Measurements from ENCODE around the gene ICAM1.

ICAM1 gene

DNA sequence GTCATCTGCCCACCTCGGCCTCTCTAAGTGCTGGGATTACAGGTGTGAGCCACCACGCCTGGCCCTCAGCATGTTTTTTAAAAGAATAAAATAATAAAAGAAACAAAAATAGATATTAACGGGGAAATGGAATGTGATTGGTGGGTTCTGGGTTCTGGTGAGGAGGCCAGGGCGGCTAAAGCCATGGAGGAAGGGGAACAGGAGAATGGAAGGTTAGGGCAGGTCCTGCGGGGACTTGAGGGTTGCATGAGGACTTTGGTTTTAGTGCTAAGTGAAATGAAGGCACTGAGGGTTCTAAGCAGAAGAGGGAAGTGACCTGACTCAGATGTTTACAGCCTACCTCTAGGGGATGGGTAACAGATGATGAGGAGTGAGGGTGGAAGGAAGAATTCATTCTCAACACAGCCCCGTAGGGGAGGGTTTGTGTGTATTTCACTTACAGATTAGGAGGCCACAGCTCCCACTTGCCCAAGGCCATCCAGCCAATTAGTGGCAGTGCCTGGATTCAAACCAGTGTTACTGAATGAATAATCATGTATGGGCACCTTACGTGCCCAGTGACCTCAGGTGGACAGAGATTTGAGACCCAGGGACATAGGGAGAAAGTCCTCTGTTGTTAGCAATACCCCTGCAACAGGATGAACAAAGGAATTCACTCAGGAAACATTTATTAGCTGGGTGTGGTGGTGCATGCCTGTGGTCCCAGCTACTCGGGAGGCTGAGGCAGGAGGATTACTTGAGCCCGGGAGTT lies 25.6 kb upstream of the ICAM1 start:
- no peak for DNase-seq

DNA sequence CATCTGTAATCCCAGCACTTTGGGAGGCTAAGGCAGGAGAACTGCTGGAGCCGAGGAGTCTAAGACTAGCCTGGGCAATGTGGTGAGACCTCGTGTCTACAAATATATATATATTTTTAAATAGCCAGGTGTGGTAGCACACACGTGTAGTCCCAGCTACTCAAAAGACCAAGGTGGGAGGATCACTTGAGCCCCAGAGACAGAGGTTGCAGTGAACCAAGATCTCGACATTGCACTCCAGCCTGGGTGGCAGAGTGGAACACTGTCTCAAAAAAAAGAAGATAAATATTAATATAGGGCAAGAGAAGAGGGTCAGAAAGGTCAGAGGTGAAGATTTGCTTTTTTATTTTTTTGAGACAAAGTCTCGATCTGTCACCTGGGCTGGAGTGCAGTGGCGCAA lies 24.4 kb upstream of the ICAM1 start:
- no peak for DNase-seq

DNA sequence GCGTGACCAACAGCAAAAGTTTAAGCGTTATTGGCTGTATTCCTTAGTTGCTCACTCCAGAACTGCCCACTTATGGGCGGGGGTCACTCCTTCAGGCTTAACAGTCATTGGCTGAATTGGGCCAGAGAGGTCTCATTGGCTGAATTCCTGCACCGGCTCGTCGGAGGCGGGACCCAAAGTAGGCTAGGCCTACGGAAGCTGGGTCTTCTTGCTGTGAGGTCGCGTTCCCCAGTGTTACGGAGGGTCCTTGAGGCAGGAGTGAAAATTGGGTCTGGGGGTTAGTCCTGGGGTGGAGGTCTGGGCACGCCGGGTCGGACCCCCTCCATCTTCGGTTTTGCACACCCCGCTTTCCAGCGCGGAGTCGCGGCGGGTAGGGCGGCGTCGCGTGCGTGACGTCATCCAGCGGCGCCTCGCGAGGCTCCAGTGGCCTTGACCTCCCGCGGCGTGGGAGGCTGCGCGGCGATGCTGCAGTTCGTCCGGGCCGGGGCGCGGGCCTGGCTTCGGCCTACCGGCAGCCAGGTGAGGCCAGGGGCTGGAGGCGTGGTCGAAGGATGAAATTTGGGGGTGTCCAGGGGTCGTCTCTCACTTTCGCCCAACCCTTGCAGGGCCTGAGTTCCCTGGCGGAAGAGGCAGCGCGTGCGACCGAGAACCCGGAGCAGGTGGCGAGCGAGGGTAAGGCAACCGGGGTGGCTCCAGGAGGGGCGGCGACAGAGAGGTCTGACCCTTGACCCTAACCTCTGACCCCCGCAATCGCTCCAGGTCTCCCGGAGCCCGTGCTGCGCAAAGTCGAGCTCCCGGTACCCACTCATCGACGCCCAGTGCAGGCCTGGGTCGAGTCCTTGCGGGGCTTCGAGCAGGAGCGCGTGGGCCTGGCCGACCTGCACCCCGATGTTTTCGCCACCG lies 18.9 kb upstream of the ICAM1 start, which contains the start of gene MRPL4:
Gene MRPL4 (plus strand): TSS at position 423 of the 903 bp plus-strand sequence. CDS start 40 bp downstream, at position 463.
- peak; percentile 97 for DNase-seq

DNA sequence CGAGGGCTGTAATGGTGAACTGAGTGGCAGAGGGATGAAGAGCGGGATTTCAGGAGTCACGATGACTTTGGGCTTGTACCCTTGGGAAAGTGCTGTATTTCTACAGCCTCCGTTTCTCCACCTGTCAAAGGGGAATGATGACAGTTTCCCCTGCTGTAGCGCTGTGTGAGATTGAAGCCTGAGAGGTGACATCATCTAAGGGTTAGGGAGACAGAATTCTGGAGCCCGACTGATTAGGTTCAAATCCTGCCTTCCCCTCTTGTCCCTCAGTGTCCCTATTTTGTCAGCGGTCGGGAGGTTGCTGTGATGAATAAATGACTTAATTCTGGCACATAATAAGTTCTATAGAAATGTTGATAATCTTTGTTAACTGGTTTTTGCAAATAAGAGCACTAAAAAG lies 18.2 kb upstream of the ICAM1 start:
- no peak for DNase-seq

DNA sequence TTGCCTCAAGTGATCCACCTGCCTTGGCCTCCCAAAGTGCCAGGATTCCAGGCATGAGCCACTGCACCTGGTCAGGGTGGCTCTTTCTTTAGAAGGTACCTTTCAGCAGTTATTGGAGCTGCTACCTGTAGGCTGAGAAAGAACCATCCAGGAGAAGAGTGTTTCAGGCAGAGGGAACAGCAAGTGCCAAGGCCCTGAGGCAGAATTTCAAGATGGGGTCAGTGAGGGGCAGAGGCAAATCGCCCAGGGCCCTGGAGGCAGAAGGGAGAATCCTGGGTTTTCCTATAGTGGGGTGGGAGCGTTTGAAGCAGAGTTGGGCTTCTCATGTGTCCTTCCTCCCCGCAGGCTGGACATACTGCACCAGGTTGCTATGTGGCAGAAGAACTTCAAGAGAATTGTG lies 16.7 kb upstream of the ICAM1 start:
- DNase-seq: no peak

DNA sequence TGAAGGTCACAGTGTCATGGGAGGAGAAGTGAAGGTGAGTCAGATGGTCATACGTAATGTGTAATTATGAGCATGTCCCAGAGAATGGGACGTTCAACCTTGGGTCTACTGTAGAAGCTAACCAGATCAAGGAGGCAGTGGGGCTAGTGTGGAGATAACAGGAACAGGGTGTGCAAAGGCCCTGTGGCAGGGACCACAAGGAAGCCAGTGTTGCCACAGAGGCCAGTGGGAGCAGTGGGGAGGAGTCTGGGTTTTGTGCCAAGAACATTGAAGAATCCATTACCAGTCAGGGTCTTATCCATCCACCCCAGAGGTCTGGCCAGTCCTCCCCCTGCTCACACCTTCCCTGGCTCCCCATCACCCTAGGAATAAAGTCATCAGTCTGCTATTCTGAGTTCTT lies 15.6 kb upstream of the ICAM1 start:
- no peak for DNase-seq

DNA sequence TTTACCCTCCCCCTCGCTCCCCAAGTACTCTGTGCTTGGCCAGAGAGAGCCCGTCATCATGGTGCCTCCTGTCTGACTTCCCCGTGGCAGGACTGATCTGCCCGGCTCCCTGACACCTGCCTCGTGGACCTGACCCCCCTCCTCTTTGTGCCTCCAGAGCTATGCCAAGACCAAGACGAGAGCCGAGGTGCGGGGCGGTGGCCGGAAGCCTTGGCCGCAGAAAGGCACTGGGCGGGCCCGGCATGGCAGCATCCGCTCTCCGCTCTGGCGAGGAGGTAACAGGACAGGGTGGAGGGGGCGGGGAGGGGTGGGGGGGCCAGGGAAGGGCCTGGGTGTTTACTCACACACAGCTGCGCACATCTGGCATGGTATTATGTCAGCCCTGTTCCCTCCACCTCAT lies 14.4 kb upstream of the ICAM1 start:
- no peak for DNase-seq

DNA sequence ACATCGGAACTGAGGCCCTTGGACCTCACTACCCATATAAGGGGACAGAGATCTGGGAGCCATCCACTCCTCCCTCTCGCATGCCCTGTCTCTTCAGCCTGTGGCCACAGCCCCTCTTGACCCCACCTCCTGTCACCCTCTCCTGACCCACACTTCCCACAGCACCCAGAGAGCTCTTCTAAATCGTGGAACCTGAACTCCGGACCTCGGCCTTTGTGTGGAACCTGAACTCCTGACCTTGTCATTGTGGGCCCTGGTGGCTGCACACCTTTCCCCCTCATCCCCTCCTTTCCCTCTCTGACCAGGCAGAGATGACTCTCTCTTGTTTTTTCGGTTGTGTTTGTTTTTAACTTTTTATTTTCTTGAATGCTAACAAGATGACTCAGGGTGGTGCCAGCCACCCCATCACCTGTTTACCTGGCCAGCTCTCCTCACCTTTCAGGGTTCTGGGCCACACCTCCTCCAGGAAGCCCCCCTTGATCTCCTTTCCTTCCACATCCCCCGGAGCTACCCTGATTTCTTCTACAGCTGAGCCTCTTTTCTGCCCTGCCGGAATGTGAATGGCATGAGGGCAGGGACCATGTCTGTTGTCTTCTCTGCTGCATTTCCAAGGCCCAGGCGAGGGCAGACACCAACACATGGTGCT lies 13.8 kb upstream of the ICAM1 start:
- DNase-seq: no peak

DNA sequence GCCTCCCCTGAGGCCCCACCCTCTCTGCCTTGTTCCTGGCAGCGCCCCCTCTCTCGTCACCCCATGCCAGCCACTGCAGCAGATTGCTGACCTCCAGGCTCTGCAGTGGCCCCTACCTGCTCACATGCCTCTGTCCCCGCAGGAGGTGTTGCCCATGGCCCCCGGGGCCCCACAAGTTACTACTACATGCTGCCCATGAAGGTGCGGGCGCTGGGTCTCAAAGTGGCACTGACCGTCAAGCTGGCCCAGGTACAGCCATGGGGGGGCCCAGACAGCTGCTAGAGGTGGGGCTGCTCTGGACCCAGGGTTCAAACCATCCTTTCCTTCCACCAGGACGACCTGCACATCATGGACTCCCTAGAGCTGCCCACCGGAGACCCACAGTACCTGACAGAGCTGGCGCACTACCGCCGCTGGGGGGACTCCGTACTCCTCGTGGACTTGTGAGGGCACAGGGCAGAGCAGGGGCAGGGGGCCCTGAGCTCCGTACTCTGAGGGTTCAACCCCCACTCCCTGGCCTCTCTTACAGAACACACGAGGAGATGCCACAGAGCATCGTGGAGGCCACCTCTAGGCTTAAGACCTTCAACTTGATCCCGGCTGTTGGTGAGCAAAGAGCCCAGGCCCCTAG lies 12.7 kb upstream of the ICAM1 start:
- DNase-seq: no peak

DNA sequence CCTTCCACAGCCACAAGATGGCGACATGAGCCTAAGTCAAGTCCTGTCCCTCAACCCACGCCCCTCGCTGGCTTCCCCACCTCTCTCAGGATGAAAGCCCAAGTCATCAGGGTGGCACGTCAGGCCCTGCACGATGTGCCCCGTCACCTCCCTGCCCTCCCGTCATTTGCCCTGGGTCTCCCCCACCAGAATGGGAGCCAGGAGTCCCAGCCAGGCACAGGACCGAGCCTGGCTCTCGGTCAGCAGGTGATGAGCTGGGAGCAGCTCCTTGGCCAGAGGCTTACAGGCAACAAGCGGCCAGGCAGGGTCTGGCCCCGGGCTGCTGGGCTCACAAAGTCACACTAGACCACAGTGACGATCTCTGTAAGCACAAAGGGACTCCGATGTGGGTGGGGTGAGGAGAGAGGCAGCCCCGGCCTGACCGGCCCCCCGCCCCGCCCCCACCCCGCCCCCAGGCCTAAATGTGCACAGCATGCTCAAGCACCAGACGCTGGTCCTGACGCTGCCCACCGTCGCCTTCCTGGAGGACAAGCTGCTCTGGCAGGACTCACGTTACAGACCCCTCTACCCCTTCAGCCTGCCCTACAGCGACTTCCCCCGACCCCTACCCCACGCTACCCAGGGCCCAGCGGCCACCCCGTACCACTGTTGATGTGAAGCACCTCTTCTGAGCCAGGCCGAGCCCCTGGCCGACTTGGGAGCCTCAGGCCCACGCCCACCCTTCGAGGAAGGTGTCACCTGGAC lies 11.6 kb upstream of the ICAM1 start:
- peak; percentile 79 for DNase-seq

DNA sequence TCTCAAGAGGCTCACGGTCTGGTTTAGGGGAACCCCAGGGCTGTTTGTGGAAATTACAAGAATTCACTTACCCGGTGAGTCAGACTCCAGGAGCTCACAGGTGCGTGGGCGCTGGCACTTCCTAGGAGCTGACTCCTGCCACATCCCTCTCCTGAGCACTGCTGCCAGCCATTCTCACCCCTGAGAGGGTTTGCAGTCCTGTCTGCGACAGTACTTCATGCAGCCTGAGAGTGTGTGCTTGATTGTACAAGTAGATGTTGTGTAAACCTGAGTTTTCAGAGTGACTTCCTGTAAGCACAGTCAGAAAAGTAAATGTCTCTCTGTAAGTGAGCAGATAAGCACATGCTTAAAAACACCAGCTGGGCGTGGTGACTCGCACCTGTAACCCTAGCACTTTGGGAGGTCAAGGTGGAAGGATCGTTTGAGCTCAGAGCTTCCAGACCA lies 10.8 kb upstream of the ICAM1 start:
- DNase-seq: no peak

DNA sequence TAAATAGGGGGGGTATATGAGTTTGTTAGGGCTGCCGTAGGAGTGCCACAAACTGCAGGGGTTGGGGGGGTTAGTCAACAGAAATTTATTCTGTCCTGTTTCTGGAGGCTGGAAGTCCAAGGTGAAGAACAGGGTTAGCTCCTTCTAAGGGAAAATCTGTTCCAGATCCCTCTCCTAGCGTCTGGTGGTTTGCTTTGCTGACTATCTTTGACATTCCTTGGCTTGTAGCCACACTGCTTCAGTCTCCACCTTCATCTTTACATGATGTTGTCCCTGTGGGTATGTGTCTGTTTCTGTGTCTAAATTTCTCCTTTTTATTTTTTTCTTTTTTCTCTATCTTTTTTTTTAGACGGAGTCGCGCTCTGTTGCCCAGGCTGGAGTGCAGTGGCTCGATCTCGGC lies 8.1 kb upstream of the ICAM1 start:
- no peak for DNase-seq

DNA sequence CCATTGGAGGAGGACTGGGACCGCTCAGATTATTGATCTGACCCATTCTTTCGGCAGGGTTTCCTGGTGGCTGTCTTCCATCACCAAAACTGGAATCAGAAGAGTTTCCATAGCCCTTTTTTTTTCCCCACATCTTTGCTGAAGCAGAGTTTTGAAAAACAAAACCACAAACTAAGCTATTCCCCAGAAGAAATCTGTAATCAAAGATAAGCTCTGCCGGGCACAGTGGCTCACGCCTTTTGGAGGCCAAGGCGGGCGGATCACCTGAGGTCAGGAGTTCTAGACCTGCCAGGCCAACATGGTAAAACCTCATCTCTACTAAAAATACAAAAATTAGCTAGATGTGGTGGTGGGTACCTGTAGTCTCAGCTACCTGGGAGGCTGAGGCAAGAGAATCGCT lies 4.2 kb upstream of the ICAM1 start:
- no peak for DNase-seq

DNA sequence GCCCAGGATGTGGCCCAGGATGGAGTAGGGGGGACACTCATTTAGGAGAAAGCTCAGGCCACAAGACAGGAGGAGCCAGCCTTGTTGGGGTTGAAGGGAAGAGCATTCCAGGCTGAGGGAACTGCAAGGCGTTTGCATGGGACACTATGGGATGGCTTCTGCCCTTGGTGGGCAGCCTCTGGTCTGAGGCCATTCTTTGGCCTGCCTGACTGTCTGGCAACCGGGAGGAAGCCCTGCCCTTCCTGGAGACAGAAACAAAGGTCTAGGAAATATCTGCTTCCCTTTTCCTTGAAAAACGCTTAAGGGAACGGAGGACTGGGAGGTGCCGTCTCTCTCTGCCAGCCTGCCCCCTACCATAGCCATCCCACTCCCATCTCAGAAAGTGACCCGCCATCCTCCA lies 2.8 kb upstream of the ICAM1 start:
- DNase-seq: no peak

DNA sequence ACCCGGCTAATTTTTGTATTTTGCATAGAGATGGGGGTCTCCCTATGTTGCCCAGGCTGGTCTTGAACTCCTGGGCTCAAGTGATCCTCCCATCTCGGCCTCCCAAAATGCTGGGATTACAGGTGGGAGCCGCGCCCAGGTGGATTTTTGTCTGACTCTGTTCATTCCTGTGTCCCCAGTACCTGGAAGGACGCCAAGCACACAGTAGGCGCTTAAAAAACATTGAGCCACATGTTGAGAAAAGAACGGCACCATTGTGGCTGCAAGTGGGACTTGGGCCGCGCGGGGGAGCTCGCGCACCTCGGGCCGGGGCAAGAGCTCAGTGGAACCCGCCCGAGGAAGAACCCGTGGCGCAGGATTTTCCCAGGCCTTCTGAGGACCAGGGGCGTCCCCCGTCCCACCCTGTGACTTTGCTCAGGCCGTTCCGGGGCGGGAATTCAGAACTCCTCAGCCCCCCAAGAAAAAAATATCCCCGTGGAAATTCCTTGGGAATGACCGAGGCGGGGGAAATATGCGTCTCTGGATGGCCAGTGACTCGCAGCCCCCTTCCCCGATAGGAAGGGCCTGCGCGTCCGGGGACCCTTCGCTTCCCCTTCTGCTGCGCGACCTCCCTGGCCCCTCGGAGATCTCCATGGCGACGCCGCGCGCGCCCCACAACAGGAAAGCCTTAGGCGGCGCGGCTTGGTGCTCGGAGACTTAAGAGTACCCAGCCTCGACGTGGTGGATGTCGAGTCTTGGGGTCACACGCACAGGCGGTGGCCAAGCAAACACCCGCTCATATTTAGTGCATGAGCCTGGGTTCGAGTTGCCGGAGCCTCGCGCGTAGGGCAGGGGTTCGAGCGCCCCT lies 1.4 kb upstream of the ICAM1 start:
- no peak for DNase-seq

DNA sequence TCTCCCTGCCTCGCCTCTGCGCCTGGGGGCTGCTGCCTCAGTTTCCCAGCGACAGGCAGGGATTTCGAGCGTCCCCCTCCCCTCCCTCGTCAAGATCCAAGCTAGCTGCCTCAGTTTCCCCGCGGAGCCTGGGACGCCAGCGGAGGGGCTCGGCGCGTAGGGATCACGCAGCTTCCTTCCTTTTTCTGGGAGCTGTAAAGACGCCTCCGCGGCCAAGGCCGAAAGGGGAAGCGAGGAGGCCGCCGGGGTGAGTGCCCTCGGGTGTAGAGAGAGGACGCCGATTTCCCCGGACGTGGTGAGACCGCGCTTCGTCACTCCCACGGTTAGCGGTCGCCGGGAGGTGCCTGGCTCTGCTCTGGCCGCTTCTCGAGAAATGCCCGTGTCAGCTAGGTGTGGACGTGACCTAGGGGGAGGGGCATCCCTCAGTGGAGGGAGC lies 722 bp upstream of the ICAM1 start:
- no peak for DNase-seq

DNA sequence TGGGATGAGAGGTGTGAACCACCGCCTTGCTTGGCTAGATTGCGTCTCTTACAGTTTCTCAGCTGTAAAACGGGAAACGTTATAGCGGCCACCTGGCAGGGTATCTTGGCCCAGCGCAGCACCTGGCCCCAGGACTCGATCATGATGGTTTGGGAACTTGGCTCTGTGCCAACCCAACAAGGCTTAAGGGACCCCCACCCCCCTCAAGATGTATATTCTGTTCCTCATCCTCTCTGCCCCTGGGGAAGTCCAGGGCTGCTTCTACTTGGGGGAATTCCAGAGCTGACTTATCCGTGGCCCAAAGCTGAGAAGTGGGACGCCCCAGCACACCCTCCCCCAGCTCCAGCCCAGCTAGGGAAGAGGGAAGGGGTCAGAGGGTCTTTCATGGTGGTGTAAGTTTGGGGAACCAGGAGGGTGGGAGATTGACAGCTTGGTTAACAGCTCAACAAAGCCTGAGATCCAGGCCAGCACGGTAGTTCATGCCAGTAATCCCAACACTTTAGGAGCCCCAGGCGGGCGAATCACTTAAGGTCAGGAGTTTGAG lies 695 bp downstream of the ICAM1 start:
- no peak for DNase-seq

DNA sequence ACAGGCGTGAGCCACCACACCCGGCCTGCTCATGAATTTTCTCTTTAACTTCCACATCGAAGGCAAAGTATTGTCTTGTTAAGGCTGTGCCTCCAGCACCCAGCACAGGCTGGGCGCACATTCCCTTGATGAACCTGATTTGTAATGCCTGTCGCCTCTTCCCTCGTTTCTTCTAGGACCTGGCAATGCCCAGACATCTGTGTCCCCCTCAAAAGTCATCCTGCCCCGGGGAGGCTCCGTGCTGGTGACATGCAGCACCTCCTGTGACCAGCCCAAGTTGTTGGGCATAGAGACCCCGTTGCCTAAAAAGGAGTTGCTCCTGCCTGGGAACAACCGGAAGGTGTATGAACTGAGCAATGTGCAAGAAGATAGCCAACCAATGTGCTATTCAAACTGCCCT lies 3.7 kb downstream of the ICAM1 start:
- no peak for DNase-seq

DNA sequence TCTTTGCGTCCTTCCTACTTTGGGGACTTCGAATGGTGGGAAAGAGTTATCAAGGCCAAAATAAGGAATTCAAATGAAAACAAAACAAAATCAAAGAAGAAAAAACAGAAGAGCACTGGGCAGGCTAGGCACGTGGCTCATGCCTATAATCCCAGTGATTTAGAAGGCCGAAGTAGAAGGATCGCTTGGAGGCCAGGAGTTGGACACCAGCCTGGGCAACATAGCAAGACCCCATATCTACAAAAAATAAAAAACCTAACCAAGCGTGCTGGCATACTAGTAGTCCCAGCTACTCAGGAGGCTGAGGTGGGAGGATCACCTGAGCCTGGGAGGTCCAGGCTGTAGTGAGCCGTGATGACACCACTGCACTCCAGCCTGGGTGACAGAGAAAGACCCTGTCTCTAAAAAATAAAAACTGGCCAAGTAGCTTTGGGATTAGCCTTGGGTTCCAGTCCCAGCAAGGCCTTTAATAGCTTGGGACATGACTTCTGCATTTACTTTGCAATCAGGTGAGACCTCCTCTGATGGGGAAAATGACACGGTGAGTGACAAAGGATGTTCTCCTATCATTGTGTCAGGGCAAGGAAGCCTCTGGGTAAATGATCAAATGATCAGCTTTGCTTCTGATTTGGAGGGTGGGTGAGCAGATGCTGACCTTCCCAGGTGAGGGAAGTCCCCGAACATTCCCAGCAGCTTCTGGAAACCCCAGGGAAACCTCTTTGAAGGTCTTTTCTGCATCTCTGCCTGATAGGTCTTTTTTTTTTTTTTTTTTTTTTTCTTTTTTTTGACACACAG lies 7.1 kb downstream of the ICAM1 start:
- no peak for DNase-seq

DNA sequence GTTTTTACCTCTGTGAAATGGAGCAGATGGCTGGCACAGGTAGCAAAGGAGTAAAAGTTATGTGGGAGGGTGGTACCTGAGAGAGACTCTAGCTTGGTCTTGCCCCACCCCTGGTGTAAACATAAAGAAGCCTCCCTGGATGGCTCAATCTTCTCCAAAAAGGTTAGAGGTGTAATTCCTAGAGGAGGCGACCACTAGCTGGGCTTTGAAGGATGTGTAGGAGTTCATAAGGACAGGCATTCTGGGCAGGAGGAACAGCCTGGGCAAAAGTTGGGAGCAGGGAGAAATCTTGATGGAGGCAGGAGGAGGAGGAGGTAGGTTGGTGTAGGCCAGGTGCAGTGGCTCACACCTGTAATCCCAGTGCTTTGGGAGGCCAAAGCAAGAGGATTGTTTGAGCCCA lies 8.0 kb downstream of the ICAM1 start:
- no peak for DNase-seq
